NCI-H774 (cell line): Measurements from ENCODE around the gene APPBP2.
"Not testable (repeated sequence)": the region's sequence is repeated elsewhere in the genome, so short reads cannot be mapped to it uniquely, and the experiment has no call there.

Experiments used
- DNase-seq: peaks from one replicate; lab custom pipeline; 2025; lab: John Stamatoyannopoulos, UW

APPBP2 gene

GRCh38 chr17:60534613-60535157 lies 8.6 kb upstream of the APPBP2 start:
- DNase-seq = no peak

- no peak for DNase-seq
Measured at GRCh38 chr17:60534010-60534555, 8.0 kb upstream of the APPBP2 start.

GRCh38 chr17:60529806-60530205 lies 3.8 kb upstream of the APPBP2 start:
- no peak for DNase-seq

GRCh38 chr17:60528828-60529227 lies 2.8 kb upstream of the APPBP2 start:
- no peak for DNase-seq

DNA sequence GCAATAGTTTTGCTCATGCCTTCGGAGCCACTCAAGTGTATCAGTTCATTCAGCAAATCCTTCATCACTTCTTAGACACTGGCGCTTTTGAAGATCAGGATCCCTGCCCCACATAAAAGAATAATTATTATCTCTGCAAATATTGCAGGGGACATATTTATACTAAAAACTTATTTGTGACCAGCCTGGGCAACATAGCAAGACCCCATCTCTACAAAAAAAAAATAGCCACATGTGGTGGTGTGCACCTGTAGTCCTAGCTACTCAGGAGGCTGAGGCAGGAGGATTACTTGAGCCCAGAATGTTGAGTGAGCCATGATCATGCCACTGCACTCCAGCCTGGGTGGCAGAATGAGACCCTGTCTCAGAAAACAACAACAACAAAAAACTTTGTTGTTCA lies 1.7 kb upstream of the APPBP2 start:
- no peak for DNase-seq

GRCh38 chr17:60526726-60527125 lies 684 bp upstream of the APPBP2 start:
- DNase-seq = no peak

DNA sequence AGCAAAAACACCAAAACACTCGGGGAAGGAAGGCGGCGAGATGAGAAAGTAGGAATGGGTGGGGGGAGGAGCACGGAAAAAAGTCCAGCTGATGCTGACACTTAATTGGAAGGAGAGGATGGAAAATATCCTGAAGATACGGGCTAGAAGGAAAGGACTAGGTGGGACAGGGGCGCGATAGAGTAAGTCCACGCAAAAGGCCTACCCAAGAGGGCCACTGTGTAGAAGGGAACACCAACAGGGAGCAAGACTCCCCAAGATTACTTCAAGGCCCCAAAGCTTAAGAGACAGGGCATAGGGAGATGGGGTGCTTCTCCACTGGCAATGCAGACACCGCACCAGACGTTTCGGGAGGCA lies 736 bp downstream of the APPBP2 start:
- DNase-seq = no peak

GRCh38 chr17:60524463-60525327 lies 1.3 kb downstream of the APPBP2 start:
- no peak for DNase-seq

- DNase-seq = no peak
Measured at GRCh38 chr17:60523822-60524221, 2.2 kb downstream of the APPBP2 start.

DNA sequence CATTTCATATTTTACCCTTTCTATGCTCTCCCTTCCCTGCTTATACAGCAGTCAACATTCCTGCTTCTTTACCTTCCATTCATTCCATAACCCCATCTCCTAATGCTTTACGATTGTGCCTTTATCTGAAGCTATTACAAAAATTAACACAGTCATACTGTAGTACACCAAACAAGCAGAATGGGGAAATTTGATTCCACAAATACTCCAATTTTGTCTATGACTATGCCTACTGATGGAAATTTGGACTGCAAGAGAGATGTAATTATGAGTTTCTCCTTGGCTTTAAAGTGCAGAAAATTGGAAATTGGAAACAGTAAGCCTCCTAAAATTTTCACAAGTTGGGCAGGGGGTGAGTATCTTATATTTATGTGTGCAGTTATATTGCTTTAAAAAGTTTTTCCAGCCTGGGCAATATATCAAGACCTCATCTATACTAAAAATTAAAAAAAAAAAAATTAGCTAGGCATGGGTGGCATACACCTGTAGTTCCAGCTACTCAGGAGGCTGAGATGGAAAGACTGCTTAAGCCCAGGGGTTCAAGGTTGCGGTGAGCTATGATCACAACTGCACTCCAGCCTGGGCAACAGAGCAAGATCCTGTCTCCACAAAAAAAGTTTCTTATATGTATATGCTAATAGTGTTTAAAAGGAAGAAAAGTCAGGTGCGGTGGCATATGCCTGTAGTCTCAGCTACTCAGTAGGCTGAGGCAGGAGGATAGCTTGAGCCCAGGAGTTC lies 3.0 kb downstream of the APPBP2 start:
- no peak for DNase-seq

- DNase-seq = no peak
Measured at GRCh38 chr17:60519795-60520194, 6.2 kb downstream of the APPBP2 start.

- DNase-seq = not testable (repeated sequence)
Measured at GRCh38 chr17:60515683-60516082, 10.4 kb downstream of the APPBP2 start.

GRCh38 chr17:60515199-60515598 lies 10.8 kb downstream of the APPBP2 start:
- DNase-seq = not testable (repeated sequence)

DNA sequence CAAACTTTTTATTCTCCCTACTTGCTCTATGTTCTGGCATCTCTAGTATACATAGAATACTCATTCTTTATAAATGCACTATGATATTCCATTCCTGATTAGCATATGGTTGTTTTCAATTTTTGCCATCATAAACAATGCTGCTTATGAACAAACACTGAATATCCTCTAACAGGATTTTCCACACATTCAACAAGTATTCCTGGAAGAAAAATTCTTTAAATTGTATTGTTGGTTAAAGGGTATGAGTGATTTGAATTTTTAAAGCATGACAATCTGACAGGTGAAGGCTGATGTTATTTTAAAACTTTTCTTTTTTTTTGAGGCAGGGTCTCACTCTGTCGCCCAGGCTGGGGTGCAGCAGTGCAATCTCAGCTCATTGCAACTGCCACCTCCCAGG lies 11.5 kb downstream of the APPBP2 start:
- DNase-seq = no peak

DNA sequence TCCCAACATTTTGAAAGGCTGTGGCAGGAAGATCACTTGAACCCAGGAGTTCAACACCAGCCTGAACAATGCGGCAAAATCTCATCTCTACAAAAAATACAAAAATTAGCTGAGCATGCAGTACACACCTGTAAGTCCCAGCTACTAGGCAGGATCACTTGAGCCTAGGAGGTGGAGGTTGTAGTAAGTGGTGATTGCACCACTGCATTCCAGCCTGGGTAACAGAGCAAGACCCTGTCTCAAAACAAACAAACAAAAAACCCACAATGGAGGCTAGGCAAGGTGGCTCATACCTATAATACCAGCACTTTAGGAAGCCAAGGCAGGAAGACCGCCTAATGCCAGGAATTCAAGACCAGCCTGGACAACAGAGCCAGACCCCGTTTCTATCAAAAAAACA lies 12.0 kb downstream of the APPBP2 start:
- no peak for DNase-seq

GRCh38 chr17:60513014-60513413 lies 13.0 kb downstream of the APPBP2 start:
- DNase-seq = no peak

- DNase-seq = no peak
Measured at GRCh38 chr17:60510723-60511122, 15.3 kb downstream of the APPBP2 start.

DNA sequence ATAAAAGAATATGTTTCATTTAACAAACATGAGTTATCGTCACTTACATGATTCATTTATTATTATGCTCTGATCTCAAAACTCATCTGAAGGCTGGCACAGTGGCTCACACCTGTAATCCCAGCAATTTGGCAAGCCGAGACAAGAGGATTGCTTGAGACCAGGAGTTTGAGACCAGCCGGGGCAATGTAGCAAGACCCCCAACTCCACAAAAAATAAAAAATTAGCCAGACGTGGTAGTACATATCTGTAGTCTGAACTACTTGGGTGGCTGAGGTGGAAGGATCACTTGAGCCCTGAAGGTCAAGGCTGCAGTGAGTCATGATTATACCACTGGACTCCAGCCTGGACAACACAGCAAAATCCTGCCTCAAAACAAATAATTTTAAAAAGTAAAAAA lies 16.0 kb downstream of the APPBP2 start:
- no peak for DNase-seq

DNA sequence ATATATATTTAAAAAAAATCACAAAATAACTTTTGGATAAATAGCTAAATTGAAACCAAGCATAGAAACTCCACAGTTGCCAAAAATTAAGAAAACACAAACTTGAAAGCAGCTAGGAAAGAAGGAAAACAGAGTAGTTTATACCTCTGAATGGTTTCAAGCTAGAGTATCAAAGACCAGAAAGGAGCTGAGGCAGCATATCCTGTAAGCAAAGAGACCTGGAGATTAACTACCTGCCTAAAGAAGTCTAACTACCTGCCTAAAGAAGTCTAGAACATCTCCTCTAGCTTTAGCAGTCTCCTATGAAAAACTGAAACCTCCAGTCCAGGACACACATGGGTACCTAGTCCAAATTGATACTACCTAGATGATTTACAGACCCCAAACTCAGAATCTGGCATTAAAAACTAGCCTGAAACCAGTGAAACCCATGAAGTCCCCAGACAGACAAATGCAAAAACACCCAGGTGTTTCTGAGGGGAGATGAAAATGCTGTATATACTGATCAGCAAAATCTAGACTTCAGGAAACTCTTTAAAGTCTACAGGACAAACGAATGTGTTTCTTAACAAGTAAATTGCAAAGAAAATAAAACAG lies 17.6 kb downstream of the APPBP2 start:
- DNase-seq = no peak

GRCh38 chr17:60506312-60506711 lies 19.7 kb downstream of the APPBP2 start:
- DNase-seq = no peak

GRCh38 chr17:60502145-60502544 lies 23.9 kb downstream of the APPBP2 start:
- DNase-seq = no peak

DNA sequence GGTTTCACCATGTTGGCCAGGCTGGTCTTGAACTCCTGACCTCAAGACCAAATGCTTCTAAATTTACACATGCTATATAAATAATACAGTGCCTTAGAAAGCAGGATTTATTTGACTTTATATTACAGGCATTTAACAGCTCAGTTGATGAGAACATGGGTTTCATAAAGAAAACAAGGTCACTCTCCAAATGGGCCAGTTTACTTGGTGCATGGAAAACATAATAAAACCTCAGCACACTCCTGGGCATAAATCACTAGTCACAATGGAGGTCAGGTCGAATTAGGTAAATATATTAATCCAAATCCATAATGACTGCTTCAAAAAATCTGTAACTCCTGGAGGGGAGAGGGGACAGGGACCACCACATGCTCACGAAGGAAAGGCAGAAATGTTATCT lies 24.5 kb downstream of the APPBP2 start:
- peak; percentile 79 for DNase-seq
